ENCODE measurements around the gene DUOX1.

DUOX1 gene

DNA sequence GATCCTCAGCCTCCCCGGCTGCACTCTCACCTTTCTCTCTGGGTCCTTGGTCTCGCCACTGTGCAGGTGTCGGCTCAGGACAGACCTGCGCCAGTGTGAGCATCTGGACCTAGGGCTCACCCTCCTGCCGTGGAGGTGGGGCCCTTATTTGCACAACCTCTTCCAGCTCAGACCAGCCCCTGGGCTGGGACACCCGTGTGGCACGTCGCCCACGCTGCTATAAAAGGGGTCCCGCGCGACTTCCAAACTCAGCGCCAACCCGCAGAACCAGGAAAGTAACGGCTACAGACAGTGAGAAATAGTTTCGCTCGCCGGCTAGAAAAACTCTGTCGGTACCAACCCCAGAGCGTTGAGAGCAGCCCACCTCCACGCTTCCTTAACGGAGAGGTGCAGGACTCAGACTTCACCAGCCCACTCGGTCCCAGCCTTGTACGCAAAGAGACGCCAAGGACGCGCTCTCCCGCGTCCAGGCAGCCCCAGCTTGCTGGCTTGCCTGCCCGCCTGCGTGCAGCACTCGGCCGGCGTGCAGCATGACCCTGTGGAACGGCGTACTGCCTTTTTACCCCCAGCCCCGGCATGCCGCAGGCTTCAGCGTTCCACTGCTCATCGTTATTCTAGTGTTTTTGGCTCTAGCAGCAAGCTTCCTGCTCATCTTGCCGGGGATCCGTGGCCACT lies 15.6 kb upstream of the DUOX1 start, which contains the start of the genes DUOX2 and DUOXA2:
TSS of gene DUOX2 (minus strand) at position 97 of the 675 bp plus-strand sequence. CDS start 761 bp downstream, outside the sequence.
TSS of gene DUOXA2 (plus strand) at position 251 of the 675 bp plus-strand sequence. CDS start at position 531, 280 bp downstream.
- H3K18ac ChIP-seq (ENCODE audit: low read depth in 1 of 2, low read length in 2 of 2), result no peak within 1 kb of the TSS
- H2AK5ac ChIP-seq (ENCODE audit: low read length, severe bottlenecking), result no peak within 1 kb of the TSS
- no peaks in the 10 kb centered on the region for H3K36me3 ChIP-seq (ENCODE audit: control insufficient read depth in 1 of 2, insufficient read depth in 2 of 2, low read depth in 1 of 2, low read length in 2 of 2)
- no peaks in the 10 kb centered on the region for H3K9me3 ChIP-seq (ENCODE audit: control insufficient read depth, low read length)
- no peaks in the 10 kb centered on the region for H3K79me1 ChIP-seq (replicated peaks; ENCODE audit: low read length, poor library complexity, severe bottlenecking)
- H3K14ac ChIP-seq (ENCODE audit: low read length in 2 of 2), result no peak within 1 kb of the TSS
- peaks cover 28% of the 10 kb centered on the region for H3K4me1 ChIP-seq (ENCODE audit: control insufficient read depth, insufficient read depth, low read depth, low read length)
- H2BK5ac ChIP-seq (ENCODE audit: low read depth, low read length, poor library complexity, severe bottlenecking), result no peak within 1 kb of the TSS
- no peak within 1 kb of the TSS for H3K23ac ChIP-seq (ENCODE audit: low read length in 2 of 2)
- WGBS, result 7% methylated on average over 42 of the region's 42 CpGs
- no peak within 1 kb of the TSS for H4K91ac ChIP-seq (ENCODE audit: low read length)
- no peak within 1 kb of the TSS for H3K4me2 ChIP-seq (ENCODE audit: low read length, poor library complexity, severe bottlenecking)
- no peak within 1 kb of the TSS for H2BK12ac ChIP-seq (ENCODE audit: low read length in 2 of 2)
- DNase-seq, result no peak
- H3K4ac ChIP-seq (ENCODE audit: low read depth in 1 of 2, low read length in 2 of 2), result no peak within 1 kb of the TSS
- H2BK120ac ChIP-seq (ENCODE audit: low read depth, low read length), result no peak within 1 kb of the TSS
- H2AFZ ChIP-seq (ENCODE audit: low read depth, low read length), result no peak within 1 kb of the TSS
- H3K9ac ChIP-seq (ENCODE audit: low read length), result no peak within 1 kb of the TSS
- no peak within 1 kb of the TSS for H2BK15ac ChIP-seq (ENCODE audit: low read depth, poor library complexity, severe bottlenecking)
- peak within 1 kb of the TSS in 1 of 2 experiments; percentile 27 for H3K4me3 ChIP-seq (ENCODE audit: insufficient read depth in 1 of 2, low read depth in 1 of 2, low read length in 2 of 2)
- H3K27ac ChIP-seq (ENCODE audit: low read length, poor library complexity, severe bottlenecking), result no peak within 1 kb of the TSS
- peaks cover 84 to 87% of the 10 kb centered on the region in 2 experiments for H3K27me3 ChIP-seq (ENCODE audit: control insufficient read depth in 1 of 2, insufficient read depth in 1 of 2, low read length in 2 of 2)
- no peak within 1 kb of the TSS for H4K8ac ChIP-seq (ENCODE audit: low read length)

DNA sequence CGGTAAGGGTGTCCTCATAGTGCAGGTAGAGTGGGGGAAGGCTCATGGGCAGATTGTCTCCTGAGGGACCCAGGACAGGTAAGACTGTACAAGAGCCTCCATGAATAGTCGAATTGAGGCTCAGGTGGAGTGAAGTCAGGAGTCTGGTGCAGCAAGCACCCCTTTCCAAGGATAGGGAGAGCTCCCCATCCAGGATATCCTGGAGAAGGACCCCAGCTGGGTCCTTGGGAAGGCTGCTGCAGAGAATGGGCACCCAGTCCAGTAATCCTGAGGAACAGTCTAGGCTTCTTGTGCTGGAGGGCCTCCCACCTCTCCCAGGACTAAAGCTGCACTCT lies 15.1 kb upstream of the DUOX1 start:
- H3K4ac ChIP-seq (ENCODE audit: low read depth in 1 of 2, low read length in 2 of 2), result no peak overlapping the region
- no peak overlapping the region for H3K9ac ChIP-seq (ENCODE audit: low read length)
- H3K79me1 ChIP-seq (replicated peaks; ENCODE audit: low read length, poor library complexity, severe bottlenecking), result no peaks in the 10 kb centered on the region
- 35% methylated on average over 2 of the region's 2 CpGs for WGBS
- no peak overlapping the region for H3K23ac ChIP-seq (ENCODE audit: low read length in 2 of 2)
- no peak overlapping the region for H2BK120ac ChIP-seq (ENCODE audit: low read depth, low read length)
- H3K9me3 ChIP-seq (ENCODE audit: control insufficient read depth, low read length), result no peaks in the 10 kb centered on the region
- H3K27ac ChIP-seq (ENCODE audit: low read length, poor library complexity, severe bottlenecking), result no peak overlapping the region
- H2BK12ac ChIP-seq (ENCODE audit: low read length in 2 of 2), result no peak overlapping the region
- no peak overlapping the region for H3K4me2 ChIP-seq (ENCODE audit: low read length, poor library complexity, severe bottlenecking)
- no peak for DNase-seq
- no peak overlapping the region for H2AFZ ChIP-seq (ENCODE audit: low read depth, low read length)
- H3K4me1 ChIP-seq (ENCODE audit: control insufficient read depth, insufficient read depth, low read depth, low read length), result peaks cover 28% of the 10 kb centered on the region
- H4K91ac ChIP-seq (ENCODE audit: low read length), result no peak overlapping the region
- H4K8ac ChIP-seq (ENCODE audit: low read length), result no peak overlapping the region
- no peak overlapping the region for H3K4me3 ChIP-seq (ENCODE audit: insufficient read depth in 1 of 2, low read depth in 1 of 2, low read length in 2 of 2)
- no peak overlapping the region for H2AK5ac ChIP-seq (ENCODE audit: low read length, severe bottlenecking)
- H2BK15ac ChIP-seq (ENCODE audit: low read depth, poor library complexity, severe bottlenecking), result no peak overlapping the region
- H3K36me3 ChIP-seq (ENCODE audit: control insufficient read depth in 1 of 2, insufficient read depth in 2 of 2, low read depth in 1 of 2, low read length in 2 of 2), result no peaks in the 10 kb centered on the region
- H3K27me3 ChIP-seq (ENCODE audit: control insufficient read depth in 1 of 2, insufficient read depth in 1 of 2, low read length in 2 of 2), result peaks cover 83 to 87% of the 10 kb centered on the region in 2 experiments
- no peak overlapping the region for H3K14ac ChIP-seq (ENCODE audit: low read length in 2 of 2)
- H3K18ac ChIP-seq (ENCODE audit: low read depth in 1 of 2, low read length in 2 of 2), result no peak overlapping the region
- H2BK5ac ChIP-seq (ENCODE audit: low read depth, low read length, poor library complexity, severe bottlenecking), result no peak overlapping the region

DNA sequence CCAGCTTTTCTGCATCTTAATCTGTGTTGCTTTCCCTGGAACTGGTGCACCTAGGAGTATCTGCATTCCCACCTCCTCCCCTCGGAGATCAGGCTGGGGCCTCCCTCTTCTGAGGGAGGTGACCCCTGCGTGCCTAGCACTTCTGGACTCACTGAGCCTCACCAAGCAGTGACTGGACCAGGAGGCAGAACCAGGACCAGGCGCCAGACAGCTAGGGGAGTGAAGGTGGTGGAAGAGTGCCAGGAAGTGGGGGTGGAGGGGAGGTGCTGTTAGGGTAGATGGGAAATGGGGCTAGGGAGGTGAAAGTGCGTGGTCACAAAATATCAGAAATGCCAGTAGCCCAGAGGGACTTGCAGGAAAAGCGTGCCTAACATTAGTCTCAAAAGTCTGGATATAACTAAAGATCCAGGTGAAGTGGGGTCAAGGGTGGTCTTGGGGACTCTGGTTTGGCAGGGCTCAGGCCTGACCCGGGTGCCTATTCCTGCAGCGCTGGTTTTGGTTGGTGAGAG lies 14.4 kb upstream of the DUOX1 start:
- no peak overlapping the region for H3K14ac ChIP-seq (ENCODE audit: low read length in 2 of 2)
- no peak overlapping the region for H2BK120ac ChIP-seq (ENCODE audit: low read depth, low read length)
- H4K8ac ChIP-seq (ENCODE audit: low read length), result no peak overlapping the region
- no peak overlapping the region for H2AFZ ChIP-seq (ENCODE audit: low read depth, low read length)
- no peak overlapping the region for H3K9ac ChIP-seq (ENCODE audit: low read length)
- no peaks in the 10 kb centered on the region for H3K79me1 ChIP-seq (replicated peaks; ENCODE audit: low read length, poor library complexity, severe bottlenecking)
- H3K18ac ChIP-seq (ENCODE audit: low read depth in 1 of 2, low read length in 2 of 2), result no peak overlapping the region
- H3K4ac ChIP-seq (ENCODE audit: low read depth in 1 of 2, low read length in 2 of 2), result no peak overlapping the region
- no peak for DNase-seq
- H2BK5ac ChIP-seq (ENCODE audit: low read depth, low read length, poor library complexity, severe bottlenecking), result no peak overlapping the region
- H2BK12ac ChIP-seq (ENCODE audit: low read length in 2 of 2), result no peak overlapping the region
- H3K27me3 ChIP-seq (ENCODE audit: control insufficient read depth in 1 of 2, insufficient read depth in 1 of 2, low read length in 2 of 2), result peaks cover 76 to 81% of the 10 kb centered on the region in 2 experiments
- no peak overlapping the region for H3K4me2 ChIP-seq (ENCODE audit: low read length, poor library complexity, severe bottlenecking)
- H3K23ac ChIP-seq (ENCODE audit: low read length in 2 of 2), result no peak overlapping the region
- peaks cover 28% of the 10 kb centered on the region for H3K4me1 ChIP-seq (ENCODE audit: control insufficient read depth, insufficient read depth, low read depth, low read length)
- no peak overlapping the region for H4K91ac ChIP-seq (ENCODE audit: low read length)
- H3K36me3 ChIP-seq (ENCODE audit: control insufficient read depth in 1 of 2, insufficient read depth in 2 of 2, low read depth in 1 of 2, low read length in 2 of 2), result no peaks in the 10 kb centered on the region
- no peaks in the 10 kb centered on the region for H3K9me3 ChIP-seq (ENCODE audit: control insufficient read depth, low read length)
- no peak overlapping the region for H3K4me3 ChIP-seq (ENCODE audit: insufficient read depth in 1 of 2, low read depth in 1 of 2, low read length in 2 of 2)
- 38% methylated on average over 7 of the region's 7 CpGs for WGBS
- H2BK15ac ChIP-seq (ENCODE audit: low read depth, poor library complexity, severe bottlenecking), result no peak overlapping the region
- no peak overlapping the region for H3K27ac ChIP-seq (ENCODE audit: low read length, poor library complexity, severe bottlenecking)
- no peak overlapping the region for H2AK5ac ChIP-seq (ENCODE audit: low read length, severe bottlenecking)

DNA sequence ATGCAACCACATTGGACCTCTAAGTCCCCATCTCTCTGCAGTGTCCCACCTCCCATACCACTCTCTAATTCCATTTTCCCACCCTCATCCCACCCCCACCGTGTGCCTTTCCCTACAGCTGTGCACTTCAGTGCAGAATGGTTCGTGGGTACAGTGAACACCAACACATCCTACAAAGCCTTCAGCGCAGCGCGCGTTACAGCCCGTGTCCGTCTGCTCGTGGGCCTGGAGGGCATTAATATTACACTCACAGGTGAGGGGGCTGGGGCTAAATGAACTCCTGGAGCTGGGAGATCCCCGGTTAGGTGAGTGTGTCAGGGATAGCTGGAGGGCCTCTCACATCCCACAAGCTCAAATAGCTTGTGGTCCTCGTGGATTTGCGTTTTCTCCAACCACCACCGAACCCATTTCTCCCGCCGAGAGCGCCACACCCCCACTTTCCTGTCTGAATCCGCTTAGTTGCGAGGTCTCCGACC lies 13.8 kb upstream of the DUOX1 start:
- H3K9ac ChIP-seq (ENCODE audit: low read length), result no peak overlapping the region
- H4K8ac ChIP-seq (ENCODE audit: low read length), result no peak overlapping the region
- no peak overlapping the region for H2BK15ac ChIP-seq (ENCODE audit: low read depth, poor library complexity, severe bottlenecking)
- H3K27ac ChIP-seq (ENCODE audit: low read length, poor library complexity, severe bottlenecking), result no peak overlapping the region
- DNase-seq, result no peak
- no peak overlapping the region for H3K4me2 ChIP-seq (ENCODE audit: low read length, poor library complexity, severe bottlenecking)
- no peaks in the 10 kb centered on the region for H3K36me3 ChIP-seq (ENCODE audit: control insufficient read depth in 1 of 2, insufficient read depth in 2 of 2, low read depth in 1 of 2, low read length in 2 of 2)
- H2AFZ ChIP-seq (ENCODE audit: low read depth, low read length), result no peak overlapping the region
- no peak overlapping the region for H2AK5ac ChIP-seq (ENCODE audit: low read length, severe bottlenecking)
- WGBS, result 19% methylated on average over 13 of the region's 19 CpGs
- H3K14ac ChIP-seq (ENCODE audit: low read length in 2 of 2), result no peak overlapping the region
- H2BK12ac ChIP-seq (ENCODE audit: low read length in 2 of 2), result no peak overlapping the region
- no peaks in the 10 kb centered on the region for H3K79me1 ChIP-seq (replicated peaks; ENCODE audit: low read length, poor library complexity, severe bottlenecking)
- H3K18ac ChIP-seq (ENCODE audit: low read depth in 1 of 2, low read length in 2 of 2), result no peak overlapping the region
- no peak overlapping the region for H2BK120ac ChIP-seq (ENCODE audit: low read depth, low read length)
- H3K4me3 ChIP-seq (ENCODE audit: insufficient read depth in 1 of 2, low read depth in 1 of 2, low read length in 2 of 2), result no peak overlapping the region
- H3K9me3 ChIP-seq (ENCODE audit: control insufficient read depth, low read length), result no peaks in the 10 kb centered on the region
- peaks cover 72 to 78% of the 10 kb centered on the region in 2 experiments for H3K27me3 ChIP-seq (ENCODE audit: control insufficient read depth in 1 of 2, insufficient read depth in 1 of 2, low read length in 2 of 2)
- no peak overlapping the region for H3K23ac ChIP-seq (ENCODE audit: low read length in 2 of 2)
- no peak overlapping the region for H3K4ac ChIP-seq (ENCODE audit: low read depth in 1 of 2, low read length in 2 of 2)
- no peak overlapping the region for H2BK5ac ChIP-seq (ENCODE audit: low read depth, low read length, poor library complexity, severe bottlenecking)
- H4K91ac ChIP-seq (ENCODE audit: low read length), result no peak overlapping the region
- H3K4me1 ChIP-seq (ENCODE audit: control insufficient read depth, insufficient read depth, low read depth, low read length), result peaks cover 28% of the 10 kb centered on the region

All from mesenchymal stem cell (in vitro differentiated cells and primary cell).